Tibial artery (tissue), 4 donors: ENCODE measurements around the gene ODAD3.
A peak's percentile ranks its signal among the peaks of the same experiment; 100 is the strongest.

Experiments
- DNase-seq, 2 donors: peaks; one replicate each; pipeline ENCODE4 v3.0.0-alpha.2; 2019
- H3K27ac ChIP-seq, 2 donors: fragments of 200-600 bp; sonication (generic) in 1 of 2; 1 replicate in 1 of 2; 2 replicates in 1 of 2; pipeline ENCODE4 v1.5.1; 2018 to 2019; ENCODE audit warnings: mild to moderate bottlenecking in 1 of 2
- H3K27me3 ChIP-seq, 2 donors: fragments of 200-600 bp; sonication (generic) in 1 of 2; one replicate each; pipeline versions ENCODE4 v1.5.1 to v1.6.0; 2016 to 2019
- H3K36me3 ChIP-seq, 3 donors: fragments of 200-600 bp; sonication (generic) in 2 of 3; one replicate each; pipeline ENCODE4 v1.5.1; 2016 to 2019; ENCODE audit warnings: mild to moderate bottlenecking in 2 of 3
- H3K4me1 ChIP-seq, 4 donors: fragments of 200-600 bp; sonication (generic) in 2 of 4; 1 replicate in 3 of 4; 2 replicates in 1 of 4; pipeline ENCODE4 v1.5.1; 2016 to 2019
- H3K4me3 ChIP-seq, 2 donors: fragments of 200-600 bp; sonication (generic) in 1 of 2; 1 replicate in 1 of 2; 2 replicates in 1 of 2; pipeline ENCODE4 v1.5.1; 2018 to 2019; ENCODE audit warnings: mild to moderate bottlenecking in 2 of 2
- H3K9me3 ChIP-seq, 3 donors: fragments of 200-600 bp; sonication (generic) in 1 of 3; one replicate each; pipeline ENCODE4 v1.5.1; 2016 to 2019
- CTCF ChIP-seq, 2 experiments: fragments of 200-600 bp in 1 of 2; fragments of 450-650 bp in 1 of 2; IDR thresholded peaks; one replicate each; pipeline ENCODE4 v1.5.1; 2017 to 2019; ENCODE audit warnings: antibody characterized with exemption in 2 of 2, mild to moderate bottlenecking in 1 of 2, moderate library complexity in 1 of 2
- intact Hi-C: fragments of 100-400 bp; cut with DNase I; formaldehyde crosslinking; loops from one replicate; pipeline ENCODE4 v1.15.0; 2023; ENCODE audit warnings: low total_unique reads

ODAD3 gene

DNA sequence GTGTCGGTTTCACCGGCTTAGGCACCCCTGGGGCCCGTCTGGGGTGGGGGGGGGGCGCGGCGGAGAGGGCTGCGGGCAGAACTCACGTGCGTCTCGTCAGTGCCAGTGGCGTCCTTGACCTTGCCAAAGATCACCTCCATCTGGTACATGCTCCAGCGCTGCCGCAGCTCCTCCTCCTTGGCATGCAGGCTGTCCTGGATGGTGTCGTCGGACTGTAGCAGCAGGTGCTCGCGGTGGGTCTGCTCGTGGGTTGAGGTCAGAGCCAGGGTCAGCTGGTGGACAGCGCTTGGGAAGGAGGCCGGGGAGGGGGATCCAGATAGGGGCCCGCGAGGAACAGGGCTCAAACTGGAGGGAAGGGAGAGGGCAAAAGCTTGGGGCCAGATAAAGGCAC lies 11.1 kb downstream of the ODAD3 start:
- Histone ChIP-seq H3K4me3 (no peak overlapping the region), H3K27ac (no peak overlapping the region), H3K4me1 (peaks cover 0 to 42% (median 33%) of the 10 kb centered on the region in 4 donors), H3K27me3 (peaks cover 0 to 5% of the 10 kb centered on the region in 2 donors), H3K9me3 (no peaks in the 10 kb centered on the region), H3K36me3 (no peaks in the 10 kb centered on the region)
- intact Hi-C loops: no loop called here
- TF ChIP-seq CTCF (IDR thresholded peaks at IDR 0.05): no peak
- DNase-seq: no peak

DNA sequence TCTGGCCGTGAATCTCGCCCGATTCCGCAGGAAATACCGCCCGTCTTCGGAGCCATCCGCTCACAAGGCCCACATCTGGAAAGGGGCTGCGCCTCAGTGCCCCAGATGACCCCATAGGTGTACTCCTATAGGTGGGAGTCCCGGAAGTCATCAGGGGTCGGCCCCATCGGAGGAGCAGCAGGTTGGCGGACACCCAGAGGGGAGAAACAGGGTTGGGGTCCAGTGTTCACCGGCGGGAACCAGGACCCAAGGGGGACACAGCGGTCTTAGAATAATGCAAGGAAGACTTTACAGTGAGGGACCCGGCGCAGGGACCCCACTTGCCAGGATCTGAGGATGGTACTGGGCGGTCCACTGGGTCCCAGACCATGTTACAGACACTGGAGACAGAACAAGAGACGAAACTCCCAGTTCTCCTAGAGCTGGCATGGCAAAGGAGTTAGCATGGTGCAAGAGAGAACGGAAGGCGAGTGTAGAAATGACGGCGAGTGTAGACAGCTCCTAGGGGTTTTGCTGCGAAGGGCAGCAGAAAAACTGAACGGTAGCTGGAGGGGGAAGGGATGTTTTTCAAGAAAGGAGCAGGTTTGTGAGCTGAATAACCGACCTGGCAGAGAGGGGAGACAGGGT lies 11.6 kb downstream of the ODAD3 start:
- DNase-seq: no peak

DNA sequence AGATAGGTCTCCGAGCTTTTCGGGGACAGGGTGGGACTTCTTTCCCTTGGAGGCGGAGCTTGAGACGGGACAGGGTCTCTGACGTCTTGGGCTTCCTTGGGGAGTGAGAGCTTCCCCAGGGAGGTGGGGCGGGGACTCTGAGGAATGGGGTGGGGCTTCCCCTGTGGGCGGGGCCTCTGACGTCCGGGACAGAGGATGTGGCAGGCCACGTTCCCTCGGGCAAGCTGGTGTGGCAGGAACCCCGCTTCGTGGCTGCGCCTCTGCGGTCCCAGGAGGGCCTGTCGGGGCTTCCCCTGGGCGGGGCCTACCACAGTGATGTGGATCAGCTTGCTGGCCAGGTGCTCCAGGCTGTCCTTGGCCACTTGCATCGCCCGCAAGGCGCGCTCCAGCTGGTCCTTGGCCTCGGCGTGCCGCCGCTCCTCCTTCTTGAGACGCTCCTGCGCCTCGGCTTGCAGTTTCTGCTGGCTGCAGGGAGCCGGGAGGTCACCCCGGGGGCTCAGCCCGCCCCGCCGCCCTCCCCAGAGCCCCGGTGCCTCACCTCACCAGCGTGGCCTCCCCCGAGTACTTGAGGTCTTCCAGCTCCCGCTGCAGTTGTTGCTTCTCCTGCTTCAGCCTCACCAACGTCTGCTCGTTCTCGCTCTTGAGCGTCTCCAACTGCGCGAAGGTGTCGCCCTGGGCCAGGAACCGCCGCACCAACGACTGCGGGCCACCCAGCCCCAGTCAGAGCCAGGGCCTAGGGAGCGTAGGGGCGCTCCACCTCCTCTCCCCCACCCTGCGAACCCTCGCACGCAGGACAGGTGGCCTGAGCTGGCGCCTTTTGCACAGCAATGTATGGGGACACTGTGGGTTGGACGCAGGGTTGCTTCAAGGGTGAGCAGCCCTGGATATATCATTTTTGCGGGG lies 12.5 kb downstream of the ODAD3 start:
- DNase-seq: peak; percentile 79 to 94
- H3K36me3 ChIP-seq: no peaks in the 10 kb centered on the region
- H3K27ac ChIP-seq: peak overlapping the region; percentile 67 to 79
- H3K4me3 ChIP-seq: peak overlapping the region; percentile 47
- no peak for TF ChIP-seq CTCF (IDR thresholded peaks at IDR 0.05)
- H3K4me1 ChIP-seq: peaks cover 0 to 51% (median 37%) of the 10 kb centered on the region in 4 donors
- no peaks in the 10 kb centered on the region for H3K9me3 ChIP-seq
- peaks cover 0 to 5% of the 10 kb centered on the region in 2 donors for H3K27me3 ChIP-seq
- intact Hi-C loops: no loop called here

More for the DNA sequence above, 11.6 kb downstream of the ODAD3 start:
- H3K27me3 ChIP-seq: peaks cover 0 to 5% of the 10 kb centered on the region in 2 donors
- TF ChIP-seq CTCF (IDR thresholded peaks at IDR 0.05): no peak
- H3K4me1 ChIP-seq: peaks cover 0 to 48% (median 36%) of the 10 kb centered on the region in 4 donors
- H3K27ac ChIP-seq: no peak overlapping the region
- intact Hi-C loops: no loop called here
- H3K36me3 ChIP-seq: no peaks in the 10 kb centered on the region
- no peaks in the 10 kb centered on the region for H3K9me3 ChIP-seq
- no peak overlapping the region for H3K4me3 ChIP-seq

DNA sequence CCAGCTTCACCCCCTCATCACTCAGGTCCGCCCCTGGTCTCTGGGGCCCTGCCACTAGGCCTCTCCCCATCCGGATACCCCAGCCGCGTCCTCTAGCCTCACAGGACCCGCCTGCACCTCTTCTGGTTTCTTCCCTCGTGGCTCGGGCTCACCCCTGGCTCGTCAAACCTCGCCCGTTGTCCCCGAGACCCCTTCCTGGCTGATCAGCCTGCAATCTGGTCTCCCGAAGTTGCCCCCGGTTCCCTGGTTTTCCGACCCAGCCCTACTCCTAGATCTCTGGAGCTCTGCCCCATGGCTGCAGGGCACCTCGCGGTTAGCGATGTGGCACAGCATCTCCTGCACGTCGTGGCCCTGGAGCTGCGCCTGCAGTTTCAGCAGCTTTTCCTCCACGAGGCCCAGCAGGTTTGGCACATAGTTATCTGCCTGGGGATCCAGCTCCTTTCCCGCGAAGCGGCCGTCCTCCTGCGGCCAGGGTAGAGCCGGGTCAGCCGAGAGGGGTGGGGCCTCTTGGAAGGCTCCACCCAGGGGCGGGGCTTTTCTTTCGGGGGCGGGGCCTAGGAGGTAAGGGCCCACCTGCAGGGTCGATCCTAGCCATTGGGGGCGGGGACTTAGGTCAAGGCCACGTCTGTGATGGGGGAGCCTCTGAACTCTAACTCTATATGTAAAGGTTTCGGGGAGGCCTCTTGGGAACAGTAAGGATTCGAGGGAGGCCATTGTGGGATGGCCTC lies 13.4 kb downstream of the ODAD3 start:
- peak; percentile 35 to 74 for DNase-seq
- no peak for TF ChIP-seq CTCF (IDR thresholded peaks at IDR 0.05)
- Histone ChIP-seq H3K4me3 (peak overlapping the region; percentile 47), H3K9me3 (no peaks in the 10 kb centered on the region), H3K27ac (peak overlapping the region; percentile 67 to 79), H3K36me3 (no peaks in the 10 kb centered on the region), H3K4me1 (peaks cover 0 to 51% (median 37%) of the 10 kb centered on the region in 4 donors), H3K27me3 (peaks cover 0 to 5% of the 10 kb centered on the region in 2 donors)
- intact Hi-C loops: loop anchor here (2.0 kb wide), 1 partner anchor 39 kb away; no protein-coding TSS in a partner anchor
